HG03565 (cell line): Measurements from ENCODE around the gene PCED1B.
A peak's percentile ranks its signal among the peaks of the same experiment; 100 is the strongest.
"Not testable (repeated sequence)": the region's sequence is repeated elsewhere in the genome, so short reads cannot be mapped to it uniquely, and the experiment has no call there.

Experiments
- ATAC-seq: cut with Tn5 transposase; IDR thresholded peaks from one replicate; pipeline ENCODE4 v1.9.1; 2021; ENCODE audit warnings: mild to moderate bottlenecking, moderate library complexity; ENCODE audit not compliant: unreplicated experiment

Gene PCED1B

DNA sequence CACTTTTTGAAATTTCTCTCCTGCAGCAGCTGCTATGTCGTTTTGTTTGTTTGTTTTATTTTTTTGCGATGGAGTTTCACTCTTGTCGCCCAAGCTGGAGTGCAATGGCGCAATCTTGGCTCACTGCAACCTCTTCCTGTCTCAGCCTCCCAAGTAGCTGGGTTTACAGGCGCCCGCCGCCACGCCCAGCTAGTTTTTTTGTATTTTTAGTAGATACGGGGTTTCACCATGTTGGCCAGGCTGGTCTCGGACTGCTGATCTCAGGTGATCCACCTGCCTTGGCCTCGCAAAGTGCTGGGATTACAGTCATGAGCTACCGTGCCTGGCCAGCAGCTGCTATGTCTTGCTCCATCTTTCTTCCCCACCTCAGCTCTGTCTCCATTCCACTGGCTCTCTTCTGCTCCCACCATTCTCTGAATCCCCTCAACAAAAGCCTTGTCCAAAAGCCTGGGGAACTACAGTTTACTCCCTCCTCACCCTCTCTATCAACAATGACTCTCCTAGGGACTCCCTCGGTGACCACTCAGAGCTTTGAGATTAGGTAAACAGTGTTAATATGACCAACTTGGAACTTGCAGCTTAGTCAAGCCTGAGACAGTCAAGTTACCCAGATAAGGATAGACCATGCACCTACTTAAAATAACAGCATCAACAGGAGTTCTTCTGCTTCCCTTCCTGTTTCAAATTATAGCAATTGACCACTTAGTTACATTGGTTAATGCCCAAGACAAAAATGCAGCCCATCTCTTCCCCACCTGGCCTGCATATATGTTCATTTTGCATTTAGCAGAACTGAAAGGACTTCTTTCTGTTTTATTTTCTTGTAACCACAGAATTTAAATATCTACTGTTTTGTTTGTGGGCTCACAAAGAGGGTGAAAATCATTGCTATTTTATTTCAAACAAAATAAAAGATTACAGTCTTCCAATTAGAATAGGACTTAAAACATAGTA lies 189.4 kb downstream of the PCED1B start:
- peak; percentile 67 for ATAC-seq

- no peak for ATAC-seq
These were observed 190.5 kb downstream of the PCED1B start for GRCh38 chr12:47269916-47270315.

GRCh38 chr12:47270782-47271664 lies 191.6 kb downstream of the PCED1B start:
- no peak for ATAC-seq

DNA sequence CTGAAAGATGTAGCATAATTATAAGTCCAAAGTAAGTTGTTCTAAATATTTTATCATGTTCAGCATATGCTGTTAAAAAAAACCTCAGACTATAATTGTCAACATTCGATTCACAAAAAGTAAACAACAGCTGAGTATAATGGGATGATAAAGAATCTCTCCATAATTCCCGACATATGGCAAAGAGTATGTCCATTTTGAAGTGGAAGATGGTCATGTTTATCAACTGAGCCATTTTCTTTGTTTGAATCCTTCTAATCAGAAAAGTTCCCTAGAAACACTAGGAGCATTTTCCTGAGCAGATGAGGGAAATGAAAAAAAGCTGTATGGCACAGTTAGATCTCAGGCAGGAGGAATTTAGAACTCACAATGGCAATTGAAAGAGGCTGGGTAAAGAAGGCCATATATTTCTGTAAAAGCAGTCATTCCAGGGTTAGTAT lies 192.4 kb downstream of the PCED1B start:
- ATAC-seq = no peak

- ATAC-seq = no peak
These were observed 193.2 kb downstream of the PCED1B start for GRCh38 chr12:47272412-47273190.

DNA sequence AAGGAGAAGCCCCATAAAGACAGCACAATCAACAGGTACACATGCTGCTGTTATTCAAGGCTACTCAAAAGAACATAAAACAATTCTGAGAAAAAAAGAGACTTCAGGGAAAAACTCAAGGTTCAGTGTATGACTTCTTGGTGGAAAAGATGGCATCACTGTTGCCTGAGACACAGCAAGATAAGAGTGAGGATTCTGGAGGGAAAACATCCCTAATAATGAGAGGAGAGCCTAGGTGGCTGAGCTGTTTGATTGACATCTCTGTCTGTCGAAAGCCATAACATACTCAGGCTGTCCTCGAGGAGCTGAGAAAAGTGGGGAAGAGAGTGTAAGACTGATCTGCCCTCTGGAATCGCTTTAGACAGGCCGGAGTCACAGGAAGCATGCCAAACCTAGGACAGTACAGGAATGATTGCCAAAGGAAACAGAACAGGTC lies 193.8 kb downstream of the PCED1B start:
- no peak for ATAC-seq

DNA sequence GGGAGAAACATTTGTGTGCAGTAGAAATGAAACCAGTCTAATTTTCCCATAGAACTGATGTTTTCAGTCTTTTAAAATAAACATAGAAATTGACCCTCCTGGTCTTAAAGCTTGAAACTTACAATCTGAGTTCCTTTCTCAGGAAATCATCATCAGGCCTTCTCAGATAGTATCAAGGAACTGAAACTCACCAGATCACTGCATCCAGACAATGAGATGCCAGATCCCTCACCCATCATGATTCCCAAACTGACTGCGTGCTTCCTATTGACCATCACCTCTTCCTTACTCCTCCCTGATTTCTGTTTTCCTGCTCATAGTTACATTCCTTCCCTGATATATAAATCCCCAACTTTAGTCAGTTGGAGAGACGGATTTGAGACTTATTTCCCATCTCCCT lies 195.3 kb downstream of the PCED1B start:
- ATAC-seq = no peak

DNA sequence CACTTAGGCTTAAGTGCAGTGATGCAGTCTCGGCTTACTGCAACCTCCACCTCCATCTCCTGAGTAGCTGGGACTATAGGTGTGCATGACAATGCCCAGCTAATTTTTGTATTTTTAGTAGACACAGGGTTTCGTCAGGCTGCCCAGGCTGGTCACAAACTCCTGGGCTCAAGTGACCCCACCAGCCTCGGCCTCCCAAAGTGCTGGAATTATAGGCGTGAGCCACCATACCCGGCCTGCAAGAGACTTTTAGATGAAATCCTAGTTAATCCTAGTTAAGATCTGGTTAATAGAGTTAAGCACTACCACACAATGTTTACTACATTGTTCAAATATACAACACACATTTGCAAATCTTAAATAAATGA lies 196.8 kb downstream of the PCED1B start:
- no peak for ATAC-seq

DNA sequence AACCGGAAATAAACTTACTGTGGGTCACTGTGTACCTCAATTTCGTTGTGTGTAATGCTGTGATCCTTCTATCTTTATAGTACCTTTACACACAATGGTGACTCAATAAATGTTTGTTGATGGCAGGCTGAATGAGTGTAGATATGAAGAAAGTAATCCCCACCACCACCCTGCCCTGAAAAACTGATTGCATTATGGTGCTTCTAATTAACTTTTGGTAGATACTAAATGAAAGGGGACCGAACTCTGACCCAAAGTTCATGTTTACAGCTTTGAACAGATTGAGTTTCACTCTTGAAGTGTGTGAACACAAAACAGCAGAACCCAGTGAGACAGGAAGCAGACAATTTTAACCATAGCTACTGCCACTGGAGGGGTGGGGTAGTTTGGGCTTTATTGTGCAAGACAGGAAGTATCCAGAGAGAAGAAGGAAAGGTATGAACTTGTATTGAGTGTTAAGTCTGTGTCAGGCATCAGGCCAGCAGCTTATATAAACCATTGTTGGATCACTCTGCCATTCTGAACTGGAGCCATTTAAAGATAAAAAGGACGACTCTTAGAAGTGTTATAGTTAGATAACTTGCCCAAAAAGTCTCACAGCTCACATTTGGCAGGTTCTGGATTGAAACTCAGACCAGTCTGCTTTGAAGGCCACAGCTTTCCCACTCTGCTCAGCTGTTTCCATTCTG lies 197.3 kb downstream of the PCED1B start:
- ATAC-seq = peak; percentile 91

DNA sequence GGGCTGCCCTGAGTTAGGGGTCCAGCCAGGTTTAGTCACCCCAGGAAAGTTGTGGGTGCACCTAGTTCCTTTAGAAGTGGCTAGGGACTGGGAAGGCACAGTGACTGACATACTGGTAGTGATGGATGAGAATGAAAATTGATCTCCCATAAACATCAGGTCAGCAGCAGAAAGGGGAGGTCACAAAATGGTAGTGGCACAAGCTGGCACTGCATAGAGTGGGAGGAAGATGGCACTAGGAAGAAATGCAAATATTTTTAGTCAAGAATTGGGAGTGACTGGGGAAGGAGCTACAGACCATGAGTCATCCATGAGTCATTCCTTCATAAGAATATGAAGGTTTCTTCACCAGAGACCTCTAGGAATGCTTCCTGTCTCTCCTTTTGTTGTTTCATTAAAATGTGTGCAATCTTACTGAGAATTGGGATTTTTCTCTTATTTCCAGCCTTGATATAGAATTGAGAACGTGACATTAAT lies 198.6 kb downstream of the PCED1B start:
- no peak for ATAC-seq

GRCh38 chr12:47279758-47280157 lies 200.3 kb downstream of the PCED1B start:
- ATAC-seq = not testable (repeated sequence)

GRCh38 chr12:47280543-47281300 lies 201.3 kb downstream of the PCED1B start:
- ATAC-seq = no peak

DNA sequence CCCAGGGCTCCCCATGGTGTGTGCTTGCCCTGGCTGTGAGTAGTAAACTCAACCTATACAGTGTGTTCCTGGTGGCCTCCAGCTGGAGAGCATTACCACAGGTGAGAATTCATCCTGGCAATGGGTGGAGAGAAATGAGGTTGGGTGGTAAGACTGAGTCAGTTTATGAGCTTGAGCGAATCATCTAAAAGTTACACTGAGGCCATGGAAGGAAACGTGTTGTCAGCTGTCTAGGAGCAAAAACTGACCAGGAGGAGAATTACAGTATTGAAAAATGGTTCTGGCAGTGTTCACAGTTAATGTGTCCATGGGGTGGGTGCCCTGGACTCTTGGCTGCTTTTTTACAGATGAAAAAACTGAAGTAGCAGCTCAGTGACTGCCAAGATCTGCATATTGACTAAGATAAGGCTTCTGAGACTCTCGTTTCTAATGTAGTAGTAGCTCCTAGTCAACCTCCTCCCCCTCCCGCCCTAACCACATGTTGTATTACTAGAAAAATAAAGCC lies 202.3 kb downstream of the PCED1B start:
- ATAC-seq = no peak

DNA sequence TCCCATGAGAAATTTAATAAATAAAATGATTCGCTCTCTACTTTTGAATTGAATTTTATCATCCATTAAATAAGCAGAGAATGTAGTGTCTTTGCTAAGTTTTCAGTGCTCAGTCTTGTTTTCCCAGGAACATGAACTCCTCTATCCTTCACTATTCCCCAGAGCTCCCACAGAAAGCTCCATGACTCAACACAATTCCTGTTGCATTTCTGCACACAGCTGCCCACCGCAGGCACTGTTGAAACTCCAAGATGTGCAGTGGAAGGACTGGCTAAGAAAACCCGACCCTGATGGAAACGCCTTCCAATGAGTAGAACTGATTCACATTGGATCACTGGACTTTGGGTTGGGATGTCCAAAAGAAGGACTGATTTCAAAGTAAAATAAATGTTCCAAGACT lies 202.8 kb downstream of the PCED1B start:
- no peak for ATAC-seq
